Ishikawa (cell line): ENCODE data around the gene ZNF175.

ENCODE experiments used
- CEBPB ChIP-seq: IDR thresholded peaks from 2 replicates; pipeline ENCODE4 v1.6.1; 2012
- CREB1 ChIP-seq: IDR thresholded peaks from 2 replicates; pipeline ENCODE4 v1.6.1; 2012; ENCODE audit warnings: low read depth
- EGR1 ChIP-seq: IDR thresholded peaks from 2 replicates; pipeline ENCODE4 v1.6.1; 2012
- EP300 ChIP-seq: IDR thresholded peaks from 2 replicates; pipeline ENCODE4 v1.6.1; 2012; ENCODE audit warnings: borderline replicate concordance
- FOXM1 ChIP-seq: IDR thresholded peaks from 2 replicates; pipeline ENCODE4 v1.6.1; 2012; ENCODE audit warnings: low read depth, borderline replicate concordance
- MAX ChIP-seq: IDR thresholded peaks from 2 replicates; pipeline ENCODE4 v1.6.1; 2012
- NFIC ChIP-seq: IDR thresholded peaks from 2 replicates; pipeline ENCODE4 v1.6.1; 2012
- RAD21 ChIP-seq: IDR thresholded peaks from 2 replicates; pipeline ENCODE4 v1.6.1; 2012; ENCODE audit warnings: low read depth
- REST ChIP-seq: IDR thresholded peaks from 2 replicates; pipeline ENCODE4 v1.6.1; 2012; ENCODE audit warnings: low read depth, mild to moderate bottlenecking
- TAF1 ChIP-seq: IDR thresholded peaks from 2 replicates; pipeline ENCODE4 v1.6.1; 2012; ENCODE audit warnings: low read depth, mild to moderate bottlenecking
- TCF12 ChIP-seq: IDR thresholded peaks from 2 replicates; pipeline ENCODE4 v1.6.1; 2012; ENCODE audit warnings: low read depth
- TEAD4 ChIP-seq: IDR thresholded peaks from 2 replicates; pipeline ENCODE4 v1.6.1; 2012
- USF1 ChIP-seq: IDR thresholded peaks from 2 replicates; pipeline ENCODE4 v1.6.1; 2012
- YY1 ChIP-seq: IDR thresholded peaks from 2 replicates; pipeline ENCODE4 v1.6.1; 2012; ENCODE audit warnings: low read depth
- ZBTB7A ChIP-seq: IDR thresholded peaks from 2 replicates; pipeline ENCODE4 v1.6.1; 2012; ENCODE audit warnings: low read depth

The ZNF175 gene

GRCh38 chr19:51542699-51543098 lies 28.4 kb upstream of the ZNF175 start:
- TF ChIP-seq USF1 = no peak
- TF ChIP-seq EP300 = no peak
- no peak for TF ChIP-seq TCF12
- TF ChIP-seq REST = no peak
- no peak for TF ChIP-seq CREB1
- no peak for TF ChIP-seq RAD21
- TF ChIP-seq MAX = no peak
- no peak for TF ChIP-seq NFIC
- TF ChIP-seq CEBPB = no peak
- no peak for TF ChIP-seq FOXM1
- no peak for TF ChIP-seq EGR1
- no peak for TF ChIP-seq ZBTB7A
- no peak for TF ChIP-seq TEAD4
- TF ChIP-seq TAF1 = no peak
- no peak for TF ChIP-seq YY1

- TF ChIP-seq NFIC (no peak), REST (no peak), MAX (no peak), EGR1 (no peak), FOXM1 (no peak), CREB1 (no peak), TCF12 (no peak), TEAD4 (no peak), USF1 (no peak), RAD21 (no peak), CEBPB (no peak), ZBTB7A (no peak), YY1 (no peak), TAF1 (no peak)
These were observed 27.0 kb upstream of the ZNF175 start for GRCh38 chr19:51544038-51544437.

- TF ChIP-seq REST (no peak), CREB1 (no peak), TCF12 (no peak), EGR1 (no peak), NFIC (no peak), FOXM1 (no peak), TEAD4 (no peak), USF1 (no peak), EP300 (no peak), MAX (no peak), TAF1 (no peak), ZBTB7A (no peak), YY1 (no peak), RAD21 (no peak)
These were observed 24.9 kb upstream of the ZNF175 start for GRCh38 chr19:51546107-51546649.
